ENCODE results near the gene TSPAN18.

DNA sequence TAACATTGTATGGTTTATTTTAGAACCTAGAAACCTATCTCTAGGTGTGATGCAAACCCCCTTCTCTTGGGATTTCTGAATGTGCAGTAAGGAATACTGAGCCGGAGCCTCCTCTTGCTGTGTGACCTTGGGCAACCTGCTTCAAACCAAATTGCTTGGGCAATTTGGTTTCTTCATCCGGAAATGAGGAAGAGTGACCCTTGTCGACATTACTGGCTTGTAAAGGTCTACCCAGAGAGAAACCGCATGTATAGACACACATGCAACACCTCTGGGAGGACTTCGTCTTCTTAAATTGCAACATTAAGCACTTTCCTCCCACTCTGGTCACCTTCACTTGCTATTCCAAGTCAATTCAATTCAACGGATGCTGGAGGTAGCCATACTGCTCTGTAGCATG, 243.5 kb downstream of the TSPAN18 start:
- TF ChIP-seq EZH2 (IDR thresholded peaks at IDR 0.05; ENCODE audit: borderline replicate concordance) (no peak), CTCF (IDR thresholded peaks at IDR 0.05; ENCODE audit: poor library complexity) (no peak)
